ENCODE measurements around the gene MB.

DNA sequence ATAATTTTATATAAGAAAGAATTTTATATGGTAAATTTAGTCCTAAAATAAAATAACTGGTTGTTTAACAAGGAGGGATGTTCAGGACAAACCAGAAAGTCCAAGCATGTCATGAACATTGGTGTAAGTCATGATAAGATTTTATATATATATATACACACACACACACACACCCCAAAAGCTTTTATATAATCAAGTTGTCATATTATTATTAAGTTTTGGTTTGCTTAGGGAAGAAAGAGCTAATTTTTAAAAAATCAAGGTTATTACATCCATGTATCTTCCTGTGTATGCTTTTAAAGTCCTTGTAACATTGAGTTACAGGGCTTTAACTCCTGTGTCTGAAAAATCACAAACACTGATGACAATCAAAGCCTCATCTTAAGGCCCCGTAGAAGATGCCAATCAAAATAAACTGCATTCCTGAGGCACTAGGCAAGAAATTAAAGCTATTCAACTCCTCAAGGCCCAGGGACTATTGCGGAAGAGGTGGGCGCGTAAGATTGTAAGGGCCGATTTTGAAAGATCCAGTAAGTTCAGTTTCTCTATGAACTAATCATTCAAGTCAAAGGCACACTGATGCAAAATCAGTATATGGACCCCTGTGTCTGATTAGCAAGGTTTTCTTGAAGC lies 47.9 kb upstream of the MB start:
- TF ChIP-seq, protein P1, sequence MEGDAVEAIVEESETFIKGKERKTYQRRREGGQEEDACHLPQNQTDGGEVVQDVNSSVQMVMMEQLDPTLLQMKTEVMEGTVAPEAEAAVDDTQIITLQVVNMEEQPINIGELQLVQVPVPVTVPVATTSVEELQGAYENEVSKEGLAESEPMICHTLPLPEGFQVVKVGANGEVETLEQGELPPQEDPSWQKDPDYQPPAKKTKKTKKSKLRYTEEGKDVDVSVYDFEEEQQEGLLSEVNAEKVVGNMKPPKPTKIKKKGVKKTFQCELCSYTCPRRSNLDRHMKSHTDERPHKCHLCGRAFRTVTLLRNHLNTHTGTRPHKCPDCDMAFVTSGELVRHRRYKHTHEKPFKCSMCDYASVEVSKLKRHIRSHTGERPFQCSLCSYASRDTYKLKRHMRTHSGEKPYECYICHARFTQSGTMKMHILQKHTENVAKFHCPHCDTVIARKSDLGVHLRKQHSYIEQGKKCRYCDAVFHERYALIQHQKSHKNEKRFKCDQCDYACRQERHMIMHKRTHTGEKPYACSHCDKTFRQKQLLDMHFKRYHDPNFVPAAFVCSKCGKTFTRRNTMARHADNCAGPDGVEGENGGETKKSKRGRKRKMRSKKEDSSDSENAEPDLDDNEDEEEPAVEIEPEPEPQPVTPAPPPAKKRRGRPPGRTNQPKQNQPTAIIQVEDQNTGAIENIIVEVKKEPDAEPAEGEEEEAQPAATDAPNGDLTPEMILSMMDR (conservative IDR thresholded peaks at IDR 0.05; ENCODE audit: low read length) = no peak
- no peak for TF ChIP-seq EZH2phosphoT487 (IDR thresholded peaks at IDR 0.05; ENCODE audit: borderline replicate concordance, low read depth, low read length)

All from OCI-LY7 (cell line).